ENCODE measurements around the gene REL. TPM values are rescaled to one million over a fixed set of nuclear protein-coding genes. Genes with fewer than 3 reads are reported as not detected.

REL gene
- total and polyA plus RNA-seq, 9 of the 15 experiments (the other 6 are each of a cell fraction or from before 2014, with no cell fraction given) = 0.63 to 8.6 (median 6.3) TPM

DNA sequence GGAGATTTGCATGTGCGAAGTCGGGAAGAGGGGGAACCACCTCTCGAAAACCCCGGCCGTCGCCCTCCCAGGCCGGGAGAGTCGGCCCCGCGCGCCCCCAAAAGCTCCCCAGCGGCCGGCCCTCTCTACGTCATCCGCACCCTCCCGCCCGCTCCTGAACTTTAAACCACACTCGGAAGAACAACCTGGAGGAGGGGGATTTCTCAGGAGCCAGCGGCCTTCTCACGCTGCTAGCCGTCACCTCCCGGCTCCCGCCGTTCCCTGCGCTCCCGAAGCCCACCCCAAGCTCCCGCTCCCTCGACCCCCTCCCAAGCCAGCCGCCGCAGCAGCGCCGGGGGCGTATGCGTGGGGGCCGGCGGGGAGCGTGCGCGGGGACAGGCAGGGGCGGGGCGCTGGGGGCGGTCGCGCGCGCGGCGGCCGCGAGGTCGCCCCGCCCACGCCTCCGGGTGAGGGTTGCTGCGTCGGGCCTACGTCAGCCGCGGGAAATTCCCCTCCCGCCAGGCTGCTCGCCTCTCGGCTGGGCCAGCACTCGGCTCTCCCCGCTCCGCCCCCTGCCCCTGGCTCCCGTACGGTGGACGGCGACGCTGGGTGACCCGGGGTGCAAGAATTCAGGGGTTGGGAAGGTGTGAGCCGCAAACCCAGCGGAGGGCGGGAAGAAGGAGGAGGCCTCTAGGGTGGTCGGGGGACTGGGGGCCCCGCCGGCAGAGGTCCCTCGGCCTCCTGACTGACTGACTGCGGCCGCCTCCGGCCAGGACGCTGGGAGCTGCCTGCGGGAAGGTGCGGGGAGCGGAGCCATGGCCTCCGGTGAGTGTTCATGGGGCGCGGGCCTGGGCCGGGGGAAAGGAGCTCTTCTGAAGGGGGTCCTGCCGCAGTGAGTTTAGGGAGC, at the start of gene REL (continued):
- TF ChIP-seq, protein P1, sequence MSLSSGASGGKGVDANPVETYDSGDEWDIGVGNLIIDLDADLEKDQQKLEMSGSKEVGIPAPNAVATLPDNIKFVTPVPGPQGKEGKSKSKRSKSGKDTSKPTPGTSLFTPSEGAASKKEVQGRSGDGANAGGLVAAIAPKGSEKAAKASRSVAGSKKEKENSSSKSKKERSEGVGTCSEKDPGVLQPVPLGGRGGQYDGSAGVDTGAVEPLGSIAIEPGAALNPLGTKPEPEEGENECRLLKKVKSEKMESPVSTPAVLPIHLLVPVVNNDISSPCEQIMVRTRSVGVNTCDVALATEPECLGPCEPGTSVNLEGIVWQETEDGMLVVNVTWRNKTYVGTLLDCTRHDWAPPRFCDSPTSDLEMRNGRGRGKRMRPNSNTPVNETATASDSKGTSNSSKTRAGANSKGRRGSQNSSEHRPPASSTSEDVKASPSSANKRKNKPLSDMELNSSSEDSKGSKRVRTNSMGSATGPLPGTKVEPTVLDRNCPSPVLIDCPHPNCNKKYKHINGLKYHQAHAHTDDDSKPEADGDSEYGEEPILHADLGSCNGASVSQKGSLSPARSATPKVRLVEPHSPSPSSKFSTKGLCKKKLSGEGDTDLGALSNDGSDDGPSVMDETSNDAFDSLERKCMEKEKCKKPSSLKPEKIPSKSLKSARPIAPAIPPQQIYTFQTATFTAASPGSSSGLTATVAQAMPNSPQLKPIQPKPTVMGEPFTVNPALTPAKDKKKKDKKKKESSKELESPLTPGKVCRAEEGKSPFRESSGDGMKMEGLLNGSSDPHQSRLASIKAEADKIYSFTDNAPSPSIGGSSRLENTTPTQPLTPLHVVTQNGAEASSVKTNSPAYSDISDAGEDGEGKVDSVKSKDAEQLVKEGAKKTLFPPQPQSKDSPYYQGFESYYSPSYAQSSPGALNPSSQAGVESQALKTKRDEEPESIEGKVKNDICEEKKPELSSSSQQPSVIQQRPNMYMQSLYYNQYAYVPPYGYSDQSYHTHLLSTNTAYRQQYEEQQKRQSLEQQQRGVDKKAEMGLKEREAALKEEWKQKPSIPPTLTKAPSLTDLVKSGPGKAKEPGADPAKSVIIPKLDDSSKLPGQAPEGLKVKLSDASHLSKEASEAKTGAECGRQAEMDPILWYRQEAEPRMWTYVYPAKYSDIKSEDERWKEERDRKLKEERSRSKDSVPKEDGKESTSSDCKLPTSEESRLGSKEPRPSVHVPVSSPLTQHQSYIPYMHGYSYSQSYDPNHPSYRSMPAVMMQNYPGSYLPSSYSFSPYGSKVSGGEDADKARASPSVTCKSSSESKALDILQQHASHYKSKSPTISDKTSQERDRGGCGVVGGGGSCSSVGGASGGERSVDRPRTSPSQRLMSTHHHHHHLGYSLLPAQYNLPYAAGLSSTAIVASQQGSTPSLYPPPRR (CRISPR knock-in tag; IDR thresholded peaks at IDR 0.05; ENCODE audit: borderline replicate concordance) = no peak
- TF ChIP-seq CBX1 (IDR thresholded peaks at IDR 0.05; ENCODE audit: low read depth) = peak; percentile 66; the same call in 1 of the 2 replicates
- no peak for TF ChIP-seq ZNF586 (CRISPR knock-in tag; conservative IDR thresholded peaks at IDR 0.05)
- no peak for TF ChIP-seq SAFB (IDR thresholded peaks at IDR 0.05; ENCODE audit: borderline replicate concordance, low read depth, low read length)
- TF ChIP-seq PRPF4 (IDR thresholded peaks at IDR 0.05; ENCODE audit: insufficient read depth, low read depth, low read length, poor library complexity, severe bottlenecking) = no peak
- no peak for TF ChIP-seq GTF2B (IDR thresholded peaks at IDR 0.05; ENCODE audit: extremely low read depth, insufficient read length)
- TF ChIP-seq ZNF695 (CRISPR knock-in tag; IDR thresholded peaks at IDR 0.05) = no peak
- TF ChIP-seq, protein P2, sequence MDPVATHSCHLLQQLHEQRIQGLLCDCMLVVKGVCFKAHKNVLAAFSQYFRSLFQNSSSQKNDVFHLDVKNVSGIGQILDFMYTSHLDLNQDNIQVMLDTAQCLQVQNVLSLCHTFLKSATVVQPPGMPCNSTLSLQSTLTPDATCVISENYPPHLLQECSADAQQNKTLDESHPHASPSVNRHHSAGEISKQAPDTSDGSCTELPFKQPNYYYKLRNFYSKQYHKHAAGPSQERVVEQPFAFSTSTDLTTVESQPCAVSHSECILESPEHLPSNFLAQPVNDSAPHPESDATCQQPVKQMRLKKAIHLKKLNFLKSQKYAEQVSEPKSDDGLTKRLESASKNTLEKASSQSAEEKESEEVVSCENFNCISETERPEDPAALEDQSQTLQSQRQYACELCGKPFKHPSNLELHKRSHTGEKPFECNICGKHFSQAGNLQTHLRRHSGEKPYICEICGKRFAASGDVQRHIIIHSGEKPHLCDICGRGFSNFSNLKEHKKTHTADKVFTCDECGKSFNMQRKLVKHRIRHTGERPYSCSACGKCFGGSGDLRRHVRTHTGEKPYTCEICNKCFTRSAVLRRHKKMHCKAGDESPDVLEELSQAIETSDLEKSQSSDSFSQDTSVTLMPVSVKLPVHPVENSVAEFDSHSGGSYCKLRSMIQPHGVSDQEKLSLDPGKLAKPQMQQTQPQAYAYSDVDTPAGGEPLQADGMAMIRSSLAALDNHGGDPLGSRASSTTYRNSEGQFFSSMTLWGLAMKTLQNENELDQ (CRISPR knock-in tag; IDR thresholded peaks at IDR 0.05; ENCODE audit: borderline replicate concordance) = no peak
- peak; percentile 30 to 72; a peak in 2 of 4 replicates for TF ChIP-seq SIN3A (IDR thresholded peaks at IDR 0.05; ENCODE audit: borderline replicate concordance in 2 of 2, control insufficient read depth in 1 of 2, low read depth in 2 of 2, low read length in 2 of 2)
- TF ChIP-seq, protein P3, sequence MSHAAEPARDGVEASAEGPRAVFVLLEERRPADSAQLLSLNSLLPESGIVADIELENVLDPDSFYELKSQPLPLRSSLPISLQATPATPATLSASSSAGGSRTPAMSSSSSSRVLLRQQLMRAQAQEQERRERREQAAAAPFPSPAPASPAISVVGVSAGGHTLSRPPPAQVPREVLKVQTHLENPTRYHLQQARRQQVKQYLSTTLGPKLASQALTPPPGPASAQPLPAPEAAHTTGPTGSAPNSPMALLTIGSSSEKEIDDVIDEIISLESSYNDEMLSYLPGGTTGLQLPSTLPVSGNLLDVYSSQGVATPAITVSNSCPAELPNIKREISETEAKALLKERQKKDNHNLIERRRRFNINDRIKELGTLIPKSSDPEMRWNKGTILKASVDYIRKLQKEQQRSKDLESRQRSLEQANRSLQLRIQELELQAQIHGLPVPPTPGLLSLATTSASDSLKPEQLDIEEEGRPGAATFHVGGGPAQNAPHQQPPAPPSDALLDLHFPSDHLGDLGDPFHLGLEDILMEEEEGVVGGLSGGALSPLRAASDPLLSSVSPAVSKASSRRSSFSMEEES (CRISPR knock-in tag; IDR thresholded peaks at IDR 0.05) = no peak
- peak; percentile 89 for TF ChIP-seq TAF1 (IDR thresholded peaks at IDR 0.05; ENCODE audit: control insufficient read depth, extremely low read depth, insufficient read depth, low read length, severe bottlenecking)
- TF ChIP-seq POLR2G (IDR thresholded peaks at IDR 0.05; ENCODE audit: low read depth, low read length) = peak; percentile 92
- TF ChIP-seq, protein P4, sequence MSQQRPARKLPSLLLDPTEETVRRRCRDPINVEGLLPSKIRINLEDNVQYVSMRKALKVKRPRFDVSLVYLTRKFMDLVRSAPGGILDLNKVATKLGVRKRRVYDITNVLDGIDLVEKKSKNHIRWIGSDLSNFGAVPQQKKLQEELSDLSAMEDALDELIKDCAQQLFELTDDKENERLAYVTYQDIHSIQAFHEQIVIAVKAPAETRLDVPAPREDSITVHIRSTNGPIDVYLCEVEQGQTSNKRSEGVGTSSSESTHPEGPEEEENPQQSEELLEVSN (IDR thresholded peaks at IDR 0.05; ENCODE audit: borderline replicate concordance in 1 of 2, extremely low read depth in 1 of 2, insufficient read depth in 1 of 2, insufficient read length in 1 of 2, low read depth in 1 of 2, low read length in 1 of 2, poor library complexity in 1 of 2, severe bottlenecking in 1 of 2) = peak; percentile 38 to 74
